Colonic mucosa (tissue), 4 donors: ENCODE measurements around the gene HSD3B1. TPM values are rescaled to one million over a fixed set of nuclear protein-coding genes. Genes with fewer than 3 reads are reported as not detected.

ENCODE experiments used
- DNase-seq: peaks from one replicate; pipeline ENCODE4 v3.0.0-alpha.2; 2020
- H3K27ac ChIP-seq: fragments of 200-600 bp; one replicate; pipeline ENCODE4 v1.8.0; 2021
- H3K27me3 ChIP-seq: fragments of 200-600 bp; one replicate; pipeline ENCODE4 v1.8.0; 2021
- H3K36me3 ChIP-seq: fragments of 200-600 bp; one replicate; pipeline ENCODE4 v1.8.0; 2021
- H3K4me1 ChIP-seq: fragments of 200-600 bp; one replicate; pipeline ENCODE4 v1.8.0; 2021; ENCODE audit warnings: mild to moderate bottlenecking
- H3K4me3 ChIP-seq: fragments of 200-600 bp; one replicate; pipeline ENCODE4 v1.8.0; 2021
- H3K9ac ChIP-seq, 2 donors: one replicate each; pipeline ENCODE4 v1.7.0; 2013; ENCODE audit warnings: control low read depth in 2 of 2, low read depth in 2 of 2, low read length in 2 of 2
- H3K9me3 ChIP-seq: fragments of 200-600 bp; one replicate; pipeline ENCODE4 v1.8.0; 2021
- intact Hi-C: fragments of 100-400 bp; cut with DNase I; formaldehyde crosslinking; loops from one replicate; pipeline ENCODE4 v1.14.1; 2022
- total RNA-seq, 2 donors: library from RNA; stranded (reverse); fragmentation: NEBNext Ultra II Directional in 1 of 2; extraction: Animal tissue kit (Norgen Biotek cat#: 25700) in 1 of 2; gene quantifications; one replicate each; pipeline ENCODE4 v1.2.1, GENCODE V29; 2021
- TF ChIP-seq, protein P1 (sequence below): fragments of 200-600 bp; IDR thresholded peaks from one replicate; pipeline ENCODE4 v1.8.0; 2022; ENCODE audit warnings: antibody characterized with exemption, mild to moderate bottlenecking
- donor health status: healthy.
- donor health status: DM: no; HTN: no; CAD: no.
- donor health status: DM: no; HTN: no; CAD: no.

HSD3B1 gene
- total RNA-seq, 2 donors from 2014 or later = 0.72 TPM; not detected in 1

DNA sequence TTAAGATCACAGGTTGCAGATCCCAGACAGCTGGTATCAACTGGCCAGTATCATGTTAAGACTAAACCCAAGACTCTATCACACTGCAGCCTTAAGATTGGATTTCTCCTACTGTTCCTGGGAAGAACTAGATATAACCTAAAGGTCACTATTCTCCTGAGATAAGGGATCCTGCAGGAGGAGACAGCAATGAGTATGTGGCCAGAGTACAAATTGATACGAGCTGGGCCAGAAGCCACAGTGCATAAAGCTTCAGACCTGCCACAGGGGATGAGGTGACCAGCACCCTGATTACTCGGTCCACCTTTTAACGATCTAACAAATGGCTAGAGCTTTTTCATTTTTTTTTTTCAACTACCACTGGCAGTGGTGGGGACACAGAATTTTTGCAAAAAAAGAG lies 31.0 kb downstream of the HSD3B1 start:
- Histone ChIP-seq H3K9me3 (no peaks in the 10 kb centered on the region), H3K27me3 (no peaks in the 10 kb centered on the region), H3K9ac (no peak overlapping the region), H3K4me3 (no peak overlapping the region), H3K4me1 (no peaks in the 10 kb centered on the region), H3K27ac (no peak overlapping the region), H3K36me3 (no peaks in the 10 kb centered on the region)
- DNase-seq = no peak
- intact Hi-C loops = no loop called here
- TF ChIP-seq, protein P1, sequence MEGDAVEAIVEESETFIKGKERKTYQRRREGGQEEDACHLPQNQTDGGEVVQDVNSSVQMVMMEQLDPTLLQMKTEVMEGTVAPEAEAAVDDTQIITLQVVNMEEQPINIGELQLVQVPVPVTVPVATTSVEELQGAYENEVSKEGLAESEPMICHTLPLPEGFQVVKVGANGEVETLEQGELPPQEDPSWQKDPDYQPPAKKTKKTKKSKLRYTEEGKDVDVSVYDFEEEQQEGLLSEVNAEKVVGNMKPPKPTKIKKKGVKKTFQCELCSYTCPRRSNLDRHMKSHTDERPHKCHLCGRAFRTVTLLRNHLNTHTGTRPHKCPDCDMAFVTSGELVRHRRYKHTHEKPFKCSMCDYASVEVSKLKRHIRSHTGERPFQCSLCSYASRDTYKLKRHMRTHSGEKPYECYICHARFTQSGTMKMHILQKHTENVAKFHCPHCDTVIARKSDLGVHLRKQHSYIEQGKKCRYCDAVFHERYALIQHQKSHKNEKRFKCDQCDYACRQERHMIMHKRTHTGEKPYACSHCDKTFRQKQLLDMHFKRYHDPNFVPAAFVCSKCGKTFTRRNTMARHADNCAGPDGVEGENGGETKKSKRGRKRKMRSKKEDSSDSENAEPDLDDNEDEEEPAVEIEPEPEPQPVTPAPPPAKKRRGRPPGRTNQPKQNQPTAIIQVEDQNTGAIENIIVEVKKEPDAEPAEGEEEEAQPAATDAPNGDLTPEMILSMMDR = no peak

DNA sequence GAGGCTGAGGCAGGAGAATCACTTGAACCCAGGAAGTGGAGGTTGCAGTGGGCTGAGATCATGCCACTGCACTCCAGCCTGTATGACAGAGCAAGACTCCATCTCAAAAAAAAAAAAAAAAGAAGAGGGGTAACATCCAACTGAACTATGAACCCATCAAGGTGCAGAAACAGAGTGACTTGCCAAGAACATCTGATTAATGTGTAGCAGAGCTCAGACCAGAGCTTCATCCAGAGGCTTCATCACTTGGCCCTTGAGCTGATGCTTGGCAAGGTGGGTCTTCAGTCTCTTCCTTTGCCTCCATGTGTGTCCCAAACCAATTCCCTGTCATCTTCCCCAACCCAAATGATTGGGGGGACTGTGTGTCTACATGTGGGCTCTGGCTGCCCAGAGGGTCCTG lies 32.6 kb downstream of the HSD3B1 start:
- Histone ChIP-seq H3K27ac (no peak overlapping the region), H3K4me3 (no peak overlapping the region), H3K9ac (no peak overlapping the region), H3K9me3 (no peaks in the 10 kb centered on the region), H3K27me3 (no peaks in the 10 kb centered on the region), H3K36me3 (no peaks in the 10 kb centered on the region), H3K4me1 (no peaks in the 10 kb centered on the region)
- intact Hi-C loops = no loop called here
- TF ChIP-seq, protein P1 = no peak
- DNase-seq = no peak

DNA sequence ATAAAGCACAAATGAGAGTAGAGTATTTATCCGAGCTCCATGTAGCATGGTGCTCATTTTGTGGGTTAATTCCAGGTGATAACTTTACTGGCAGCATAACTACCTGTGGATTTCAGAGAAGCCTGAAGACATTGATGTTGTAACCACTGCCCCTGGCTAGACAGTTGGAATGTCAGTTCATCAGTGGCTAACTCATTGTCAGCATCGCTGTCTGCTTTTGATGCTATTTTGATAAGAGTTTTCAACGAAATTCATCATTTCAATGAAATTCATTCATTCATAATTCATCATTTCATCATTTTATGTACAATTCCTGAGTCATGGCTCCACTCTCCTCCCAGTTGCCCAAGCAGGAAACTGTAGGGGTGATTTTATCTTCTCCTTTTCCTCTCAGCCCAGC lies 34.4 kb downstream of the HSD3B1 start:
- TF ChIP-seq, protein P1 = no peak
- H3K4me3 ChIP-seq = no peak overlapping the region
- H3K36me3 ChIP-seq = no peaks in the 10 kb centered on the region
- no peak for DNase-seq
- H3K27me3 ChIP-seq = no peaks in the 10 kb centered on the region
- no peak overlapping the region for H3K9ac ChIP-seq
- intact Hi-C loops = no loop called here
- no peak overlapping the region for H3K27ac ChIP-seq
- no peaks in the 10 kb centered on the region for H3K9me3 ChIP-seq
- no peaks in the 10 kb centered on the region for H3K4me1 ChIP-seq

DNA sequence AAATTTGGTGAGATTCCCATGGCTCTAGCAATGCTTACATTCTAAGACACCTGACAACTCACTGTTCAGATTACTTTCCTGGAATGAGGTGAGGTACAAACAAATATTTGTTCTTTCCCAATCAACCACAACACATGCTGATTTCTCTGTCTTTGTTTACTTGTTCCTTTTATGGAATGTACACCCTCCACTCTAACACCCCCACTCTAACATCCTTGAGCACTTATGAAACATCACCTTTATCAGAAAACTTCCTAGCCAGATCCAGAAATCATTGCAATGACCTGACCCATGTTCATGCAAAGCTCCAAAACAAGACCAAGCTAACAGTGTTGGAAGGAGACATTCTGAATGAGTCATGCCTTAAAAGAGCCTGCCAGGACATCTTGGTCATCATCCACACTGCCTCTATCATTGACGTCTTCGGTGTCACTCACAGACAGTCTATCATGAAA lies 35.5 kb downstream of the HSD3B1 start:
- no peaks in the 10 kb centered on the region for H3K36me3 ChIP-seq
- no peak overlapping the region for H3K9ac ChIP-seq
- H3K27ac ChIP-seq = no peak overlapping the region
- no peak for DNase-seq
- intact Hi-C loops = no loop called here
- TF ChIP-seq, protein P1 = no peak
- no peaks in the 10 kb centered on the region for H3K9me3 ChIP-seq
- H3K27me3 ChIP-seq = no peaks in the 10 kb centered on the region
- no peak overlapping the region for H3K4me3 ChIP-seq
- no peaks in the 10 kb centered on the region for H3K4me1 ChIP-seq

DNA sequence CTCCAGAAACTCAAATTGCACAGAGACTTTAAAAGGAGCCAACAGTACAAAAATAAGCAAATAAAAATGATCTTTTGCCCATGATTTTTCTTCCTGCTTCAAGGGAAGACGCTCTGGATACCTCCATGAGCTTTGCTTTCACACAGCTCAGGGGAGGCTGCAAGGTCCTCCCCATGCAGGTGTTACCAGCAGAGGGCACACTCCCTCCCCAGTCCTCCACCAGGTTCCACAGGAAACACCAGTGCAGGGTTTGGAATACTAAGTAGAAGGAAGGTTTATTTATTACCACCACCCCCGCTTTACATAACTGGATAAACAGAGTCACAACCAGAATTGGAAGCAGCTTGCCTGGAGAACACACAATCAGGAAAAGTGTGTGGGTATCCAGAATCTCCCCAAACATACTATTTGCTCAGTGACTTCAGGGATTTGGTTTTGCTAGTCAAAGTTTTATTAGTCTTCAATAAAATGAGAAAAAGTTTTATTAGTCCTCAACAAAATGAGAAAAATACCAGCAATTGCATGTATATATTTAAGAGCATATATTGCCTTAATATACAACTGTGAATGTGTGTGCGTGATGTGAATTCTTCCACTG lies 37.3 kb downstream of the HSD3B1 start:
- H3K27ac ChIP-seq = no peak overlapping the region
- TF ChIP-seq, protein P1 = no peak
- no peak for DNase-seq
- intact Hi-C loops = no loop called here
- no peak overlapping the region for H3K9ac ChIP-seq
- no peaks in the 10 kb centered on the region for H3K9me3 ChIP-seq
- H3K4me3 ChIP-seq = no peak overlapping the region
- no peaks in the 10 kb centered on the region for H3K4me1 ChIP-seq
- no peaks in the 10 kb centered on the region for H3K27me3 ChIP-seq
- no peaks in the 10 kb centered on the region for H3K36me3 ChIP-seq
